Stimulated activated CD8-positive, alpha-beta memory T cell treated with anti-CD3 and anti-CD28 coated beads, Interleukin-2, amount 100 ng/mL, for 48 hours (primary cell): Measurements from ENCODE around the gene LOXL1.

Experiments
- DNase-seq, 2 donors: peaks; one replicate each; pipeline ENCODE4 v3.0.0-alpha.2; 2020; ENCODE audit warnings: low read depth in 2 of 2

LOXL1 gene

GRCh38 chr15:73926219-73927002, at the start of gene LOXL1:
Gene LOXL1 (plus strand): TSS chr15:73926462. CDS start chr15:73926784, 322 bp downstream.
- no peak for DNase-seq

GRCh38 chr15:73879426-73879825, 46.8 kb upstream of the LOXL1 start:
- DNase-seq: no peak

GRCh38 chr15:73881579-73882320, 44.5 kb upstream of the LOXL1 start:
- DNase-seq: no peak

- no peak for DNase-seq
Observed at GRCh38 chr15:73882761-73883419, 43.4 kb upstream of the LOXL1 start.

- no peak for DNase-seq
Observed at GRCh38 chr15:73884159-73884558, 42.1 kb upstream of the LOXL1 start.

GRCh38 chr15:73885954-73886700, 40.1 kb upstream of the LOXL1 start:
- DNase-seq: no peak

DNA sequence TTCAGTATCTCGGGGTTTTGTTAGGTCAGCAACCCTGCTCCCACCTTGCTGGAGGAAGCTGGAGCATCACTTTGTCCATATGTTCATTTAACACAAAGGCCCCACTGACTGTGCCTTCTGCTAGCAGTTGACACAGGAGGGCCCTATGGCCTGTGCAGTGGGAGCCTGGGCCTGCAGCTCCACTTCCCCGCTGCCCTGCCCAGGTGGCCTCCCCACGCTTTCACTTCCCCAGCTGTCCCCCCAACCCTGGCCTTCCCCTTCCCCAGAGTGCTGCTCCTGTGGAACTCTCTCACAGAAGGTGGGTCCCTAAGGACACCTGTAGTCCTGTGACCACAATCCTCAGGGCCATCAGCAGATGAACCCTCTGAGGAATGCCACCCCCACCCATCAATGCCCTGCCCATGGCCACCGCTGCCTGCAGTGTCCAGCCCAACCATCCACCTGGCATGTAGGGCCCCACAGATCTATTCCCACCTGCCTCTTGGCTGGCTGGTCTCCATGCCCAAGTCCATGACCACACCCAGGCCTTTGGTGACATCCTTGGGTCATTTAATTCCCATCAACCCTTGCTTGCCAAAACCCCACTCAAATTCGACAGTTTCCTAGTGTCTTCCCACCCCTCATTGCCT, 39.4 kb upstream of the LOXL1 start:
- no peak for DNase-seq

DNA sequence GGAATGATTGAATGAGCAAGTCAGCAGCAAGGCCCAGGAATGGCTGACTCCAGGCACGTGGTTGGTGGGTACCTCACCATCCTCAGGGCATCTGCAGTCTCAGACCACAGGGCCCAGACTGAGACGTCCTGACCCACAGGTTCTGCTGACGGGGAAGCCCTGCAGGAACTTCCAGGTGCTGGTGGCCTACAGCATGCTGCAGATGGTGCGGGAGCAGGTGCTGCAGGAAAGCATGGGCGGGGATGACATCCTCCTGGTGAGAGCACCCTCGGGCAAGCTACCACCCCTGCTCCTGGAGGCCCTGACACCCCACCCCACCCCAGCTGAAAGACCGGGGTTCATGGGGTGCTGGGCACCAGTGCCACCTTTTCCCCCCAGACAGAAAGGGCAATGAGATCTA, 38.8 kb upstream of the LOXL1 start:
- no peak for DNase-seq

DNA sequence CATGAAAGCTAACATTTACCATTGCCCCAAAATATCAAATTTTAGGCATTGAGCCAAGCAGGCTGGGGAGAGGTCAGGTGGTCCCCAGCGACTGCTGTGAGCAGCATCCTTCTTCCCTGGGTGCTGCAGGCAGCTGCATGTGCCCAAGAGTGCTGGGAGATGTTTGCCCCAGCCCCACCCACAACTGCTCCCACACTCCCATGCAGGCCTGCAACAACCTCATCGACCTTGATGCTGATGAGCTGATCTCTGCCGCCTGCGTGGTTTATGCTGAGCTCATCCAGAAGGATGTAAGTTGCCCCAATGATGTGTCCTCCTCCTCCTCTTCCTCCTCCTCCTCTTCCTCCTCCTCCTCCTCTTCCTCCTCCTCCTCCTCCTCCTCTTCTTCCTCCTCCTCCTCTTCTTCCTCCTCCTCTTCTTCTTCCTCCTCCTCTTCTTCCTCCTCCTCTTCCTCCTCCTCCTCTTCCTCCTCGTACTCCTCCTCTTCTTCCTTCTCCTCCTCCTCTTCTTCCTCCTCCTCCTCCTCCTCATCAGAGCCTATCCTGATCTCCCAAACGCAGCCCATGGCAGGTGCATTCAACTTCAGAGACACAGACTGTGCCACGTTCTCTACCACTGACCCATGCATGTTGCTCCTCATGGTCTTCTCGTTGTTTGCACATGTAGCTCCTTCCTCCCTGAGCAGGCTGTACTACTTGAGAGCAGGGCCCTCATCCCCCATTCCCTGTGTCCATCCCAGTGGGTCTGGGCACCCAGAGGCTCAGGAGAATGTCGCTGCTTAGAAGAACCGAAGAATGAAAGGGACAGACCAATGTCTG, 37.8 kb upstream of the LOXL1 start:
- DNase-seq: no peak

GRCh38 chr15:73889053-73889761, 37.1 kb upstream of the LOXL1 start:
- DNase-seq: no peak

DNA sequence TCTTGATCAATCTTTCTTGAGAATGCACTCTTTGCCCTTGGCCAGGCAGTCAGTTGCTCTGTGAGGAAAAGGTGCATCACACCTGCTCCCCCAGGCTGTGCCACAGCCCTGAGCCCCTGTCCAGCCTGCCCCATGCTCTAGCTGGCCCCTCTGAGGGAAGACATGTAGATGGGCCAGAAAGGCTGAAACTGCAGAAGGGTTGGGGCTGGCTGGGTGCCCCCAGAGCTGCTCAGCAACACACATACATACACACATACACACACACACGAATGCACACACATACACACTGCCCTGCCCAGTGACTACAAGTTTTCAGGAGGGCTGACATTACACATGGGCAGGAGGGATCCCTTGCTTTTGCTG, 36.5 kb upstream of the LOXL1 start:
- DNase-seq: no peak

- no peak for DNase-seq
Observed at GRCh38 chr15:73891328-73892315, 34.6 kb upstream of the LOXL1 start.

- DNase-seq: no peak
Observed at GRCh38 chr15:73892446-73893226, 33.6 kb upstream of the LOXL1 start.

GRCh38 chr15:73894133-73894814, 32.0 kb upstream of the LOXL1 start:
- no peak for DNase-seq

DNA sequence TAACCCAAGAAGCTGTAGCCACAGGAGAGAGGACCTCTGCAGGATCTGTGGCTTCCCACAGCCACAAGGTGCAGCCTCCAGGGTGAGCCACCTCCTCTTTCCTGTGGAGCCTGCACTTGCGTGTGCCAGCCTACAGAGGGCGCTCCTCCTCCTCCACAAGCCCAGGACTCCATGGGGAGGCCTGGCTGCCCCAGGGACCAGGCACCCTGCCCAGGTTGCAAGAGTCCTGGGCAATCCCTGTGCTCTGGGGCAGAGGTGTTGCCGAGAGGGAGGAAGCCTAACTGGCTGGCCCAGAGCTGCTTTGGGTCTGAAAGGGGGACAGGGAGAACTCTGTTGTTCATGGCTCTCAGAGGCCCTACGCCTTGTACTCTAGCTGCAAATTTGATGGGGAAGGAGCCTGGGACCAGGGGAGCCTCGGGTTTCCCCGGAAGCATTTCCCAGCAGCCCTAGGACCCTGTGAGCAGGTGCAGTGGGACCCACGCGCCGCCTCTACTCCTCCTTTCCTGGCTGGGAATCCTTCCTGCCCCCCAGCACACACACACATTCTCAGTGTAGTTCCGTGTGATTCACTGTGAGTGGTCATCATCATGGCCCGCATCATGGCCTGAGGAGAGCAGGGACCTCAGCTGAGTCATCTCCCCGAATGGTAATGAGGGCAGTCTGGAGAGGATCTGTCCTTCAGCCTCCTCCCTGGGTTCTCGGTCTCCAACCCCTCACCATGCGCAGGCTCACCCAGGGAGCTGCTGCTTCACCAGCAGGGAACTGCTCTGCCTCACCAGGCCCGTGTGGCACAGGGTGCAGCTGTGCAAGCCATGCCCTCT, 28.6 kb upstream of the LOXL1 start:
- peak; percentile 34 to 59 for DNase-seq
